HG03520 (cell line): Measurements from ENCODE around the gene RAD51C.
"Not testable (repeated sequence)": the region's sequence is repeated elsewhere in the genome, so short reads cannot be mapped to it uniquely, and the experiment has no call there.

Experiments
- ATAC-seq: cut with Tn5 transposase; IDR thresholded peaks from one replicate; pipeline ENCODE4 v1.9.1; 2021; ENCODE audit warnings: mild to moderate bottlenecking, moderate library complexity; ENCODE audit not compliant: unreplicated experiment

Gene RAD51C

DNA sequence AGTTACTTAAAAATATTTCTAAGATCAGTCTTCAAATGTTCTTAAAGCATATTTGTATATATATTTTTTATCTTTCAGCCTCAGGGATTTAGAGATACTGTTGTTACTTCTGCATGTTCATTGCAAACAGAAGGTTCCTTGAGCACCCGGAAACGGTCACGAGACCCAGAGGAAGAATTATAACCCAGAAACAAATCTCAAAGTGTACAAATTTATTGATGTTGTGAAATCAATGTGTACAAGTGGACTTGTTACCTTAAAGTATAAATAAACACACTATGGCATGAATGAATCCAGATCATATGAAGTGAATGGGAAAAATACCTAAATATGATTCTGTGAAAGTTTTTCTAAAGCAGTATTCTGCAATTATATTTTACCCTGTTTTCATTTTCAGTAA lies 41.6 kb downstream of the RAD51C start:
- ATAC-seq = no peak

DNA sequence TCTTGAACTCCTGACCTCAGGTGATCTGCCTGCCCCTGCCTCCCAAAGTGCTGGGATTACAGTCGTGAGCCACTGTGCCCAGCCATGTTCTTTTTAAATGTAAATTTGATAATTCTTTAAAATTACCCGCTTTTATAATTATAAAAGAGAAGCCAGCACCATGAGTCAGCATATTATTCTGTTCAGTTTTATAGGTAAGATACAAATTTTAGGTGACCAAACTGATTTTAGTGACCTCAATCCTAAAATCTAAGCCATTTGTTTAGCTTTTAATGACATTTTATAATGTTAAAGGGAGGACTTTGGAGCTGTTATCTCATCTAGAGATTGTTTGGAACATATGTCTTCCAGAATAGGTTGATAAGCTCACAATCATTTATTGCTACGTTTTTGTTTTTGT lies 42.4 kb downstream of the RAD51C start:
- ATAC-seq = no peak

DNA sequence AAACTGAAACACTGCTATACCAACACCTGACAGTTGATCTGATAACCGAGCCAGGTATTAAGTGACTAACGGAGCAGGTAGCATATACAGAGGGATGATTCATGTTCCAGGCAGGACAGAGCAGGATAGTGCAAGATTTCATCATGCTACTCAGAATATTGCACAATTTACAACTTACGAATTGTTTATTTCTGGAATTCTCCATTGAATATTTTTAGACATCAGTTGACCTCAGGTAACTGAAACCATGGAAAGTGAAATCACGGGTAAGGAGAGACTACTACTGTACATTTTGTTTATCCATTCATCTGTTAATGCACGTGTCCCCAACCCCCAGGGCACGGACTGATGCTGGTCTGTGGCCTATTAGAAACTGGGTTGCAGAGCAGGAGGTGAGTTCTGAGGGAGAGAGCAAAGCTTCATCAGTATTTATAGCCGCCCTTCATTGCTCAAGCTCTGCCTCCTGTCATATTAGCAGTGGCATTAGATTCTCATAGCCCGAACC lies 48.8 kb downstream of the RAD51C start:
- no peak for ATAC-seq

DNA sequence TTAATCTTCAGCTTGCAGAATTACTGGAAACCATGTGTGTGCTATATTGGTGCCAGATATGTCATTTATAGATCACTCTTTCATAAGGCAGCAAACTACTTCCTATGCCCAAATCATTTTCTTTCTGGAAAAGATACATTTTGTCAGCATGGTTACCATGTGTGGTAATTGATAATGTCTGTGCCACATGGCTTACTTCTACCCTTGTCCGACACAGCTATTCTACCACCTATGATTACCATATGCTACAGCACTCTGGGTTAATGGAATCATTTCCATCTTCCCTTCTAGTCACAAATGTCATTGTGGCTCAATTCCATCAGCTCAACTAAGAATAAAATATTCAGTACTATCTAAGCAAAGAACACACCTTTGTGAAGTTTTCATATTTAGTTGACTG lies 55.3 kb downstream of the RAD51C start:
- no peak for ATAC-seq

DNA sequence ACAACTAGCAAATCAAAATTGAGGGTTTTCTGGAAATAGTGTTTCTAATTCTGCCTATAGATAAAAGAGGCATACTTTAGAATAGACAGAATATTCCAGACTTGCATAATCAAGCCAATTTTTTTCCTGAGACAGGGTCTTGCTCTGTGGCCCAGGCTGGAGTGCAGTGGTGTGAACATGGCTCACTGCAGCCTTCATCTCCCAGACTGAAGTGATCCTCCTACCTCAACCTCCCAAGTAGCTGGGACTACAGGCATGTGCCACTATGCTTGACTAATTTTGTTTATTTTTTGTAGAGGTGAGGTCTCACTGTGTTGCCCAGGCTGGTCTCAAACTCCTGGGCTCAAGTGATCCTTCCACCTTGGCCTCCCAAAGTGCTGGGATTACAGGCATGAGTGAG lies 57.2 kb downstream of the RAD51C start:
- not testable (repeated sequence) for ATAC-seq

DNA sequence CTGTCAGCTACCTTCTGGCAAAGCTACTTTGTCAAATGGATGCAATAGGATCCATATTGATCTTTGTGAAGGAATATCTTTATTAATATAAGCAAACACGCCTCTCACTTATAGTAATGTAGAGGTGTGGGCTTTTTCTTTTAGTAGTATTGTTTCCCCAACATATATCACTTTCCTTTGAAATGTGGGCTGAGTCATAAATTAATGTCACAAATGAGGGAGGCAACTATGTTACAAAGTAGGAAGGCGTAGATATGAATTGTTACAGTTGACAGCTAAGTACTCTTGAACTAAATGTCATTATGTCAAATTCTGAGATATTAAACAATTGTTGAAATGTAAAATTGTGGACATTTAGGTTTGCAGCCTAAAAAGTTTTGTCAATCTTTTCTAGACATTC lies 60.6 kb downstream of the RAD51C start:
- no peak for ATAC-seq

DNA sequence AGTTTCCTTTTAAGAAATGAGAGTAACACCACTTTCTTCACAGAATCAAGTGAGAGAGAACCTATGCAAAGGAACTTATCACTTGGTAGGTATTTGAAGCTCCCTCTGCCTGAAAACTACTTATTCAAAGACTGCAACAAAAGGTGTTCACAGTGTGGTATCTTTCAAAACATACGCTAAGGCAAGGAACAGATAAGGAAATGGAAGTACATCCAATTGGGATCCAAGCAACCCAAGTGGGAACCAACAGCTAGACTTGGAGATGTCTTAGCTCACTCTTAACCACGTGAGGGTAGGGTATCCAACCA lies 62.8 kb downstream of the RAD51C start:
- no peak for ATAC-seq

DNA sequence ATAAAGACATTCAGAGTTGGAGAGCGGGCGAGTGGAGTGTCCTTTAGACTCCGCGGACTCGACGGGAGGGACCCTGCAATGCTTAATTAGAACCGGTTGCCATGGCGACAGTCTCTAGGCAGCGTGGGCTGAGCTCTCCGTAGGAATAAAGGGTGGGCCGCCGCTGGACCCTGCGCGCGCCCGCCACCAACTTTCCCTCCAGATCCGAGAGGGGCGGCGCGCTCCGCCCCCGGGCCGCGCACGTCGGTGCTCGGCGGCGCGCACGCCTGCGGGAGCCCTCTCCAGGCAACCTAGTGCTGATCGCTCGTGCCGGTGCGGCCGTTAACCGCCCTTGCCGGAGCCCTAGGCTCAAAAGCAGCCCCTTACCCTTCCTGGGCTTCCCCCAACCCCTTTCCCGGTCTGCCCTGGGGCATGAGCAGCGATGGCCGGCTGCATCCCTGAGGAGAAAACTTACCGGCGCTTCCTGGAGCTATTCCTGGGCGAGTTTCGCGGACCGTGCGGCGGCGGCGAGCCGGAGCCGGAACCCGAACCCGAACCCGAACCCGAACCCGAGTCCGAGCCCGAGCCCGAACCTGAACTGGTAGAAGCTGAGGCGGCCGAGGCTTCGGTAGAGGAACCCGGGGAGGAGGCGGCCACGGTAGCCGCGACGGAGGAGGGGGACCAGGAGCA lies 63.3 kb downstream of the RAD51C start, which contains the start of gene PPM1E:
TSS of gene PPM1E (plus strand) at position 278 of the 669 bp plus-strand sequence.
- no peak for ATAC-seq

DNA sequence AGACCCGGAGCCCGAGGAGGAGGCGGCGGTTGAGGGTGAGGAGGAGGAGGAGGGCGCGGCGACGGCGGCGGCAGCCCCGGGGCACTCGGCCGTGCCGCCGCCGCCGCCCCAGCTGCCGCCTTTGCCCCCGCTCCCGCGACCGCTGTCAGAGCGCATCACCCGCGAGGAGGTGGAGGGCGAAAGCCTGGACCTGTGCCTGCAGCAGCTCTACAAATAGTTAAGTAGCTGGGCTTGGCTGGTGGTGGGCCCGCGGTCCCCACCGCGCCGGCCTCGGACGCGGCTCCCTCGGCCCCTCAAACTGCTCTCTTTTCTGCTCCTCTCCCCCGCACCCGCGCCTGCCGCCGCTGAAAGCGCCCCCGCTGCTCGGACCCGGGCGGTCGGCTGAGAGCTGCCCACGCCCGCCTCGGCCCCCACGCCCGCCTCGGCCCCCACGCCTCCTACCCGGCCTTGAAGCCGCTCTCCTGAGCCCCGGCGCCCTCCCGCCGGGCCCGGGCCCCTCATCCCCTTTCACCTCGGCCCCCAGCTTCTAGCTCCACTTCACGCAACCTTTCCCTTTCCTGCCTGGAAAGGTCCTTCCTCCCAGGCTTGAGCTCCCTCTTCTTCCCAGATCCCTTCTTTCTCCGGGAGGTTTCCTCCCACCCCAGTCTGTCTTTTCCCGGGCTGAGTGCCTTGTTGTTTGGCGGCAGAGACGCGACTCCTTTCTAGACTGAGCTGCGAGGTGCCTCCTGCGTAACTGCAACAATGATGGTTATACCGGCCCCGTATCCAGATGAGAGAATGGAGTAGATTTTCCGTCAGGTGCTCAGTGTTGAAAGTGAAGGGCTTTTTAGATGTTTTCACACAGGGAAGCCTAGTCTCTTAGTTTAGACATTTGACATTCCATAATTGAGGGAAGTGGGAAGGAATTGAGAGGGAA lies 64.1 kb downstream of the RAD51C start:
- no peak for ATAC-seq

DNA sequence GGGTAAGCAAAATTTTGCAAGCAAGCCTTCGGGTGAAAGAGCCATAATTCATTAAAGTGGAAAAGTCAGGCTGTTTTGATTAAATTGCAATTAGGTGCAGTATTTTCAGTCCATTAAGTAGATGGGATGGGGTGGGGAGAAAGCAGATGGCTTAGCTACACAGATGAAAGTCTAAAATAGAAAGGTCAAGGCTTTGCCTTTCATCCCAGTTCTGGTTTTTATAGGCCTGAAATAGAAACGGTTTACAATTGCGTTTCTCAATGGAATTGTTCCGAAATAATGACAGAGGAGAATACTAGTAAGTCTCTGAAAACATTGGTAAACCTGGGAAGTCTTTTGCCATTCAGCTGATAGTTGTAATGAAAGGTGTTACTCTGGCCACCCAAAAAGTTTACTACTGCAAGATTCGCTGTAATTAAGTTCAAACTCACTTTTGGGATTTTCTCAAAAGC lies 64.8 kb downstream of the RAD51C start:
- no peak for ATAC-seq

DNA sequence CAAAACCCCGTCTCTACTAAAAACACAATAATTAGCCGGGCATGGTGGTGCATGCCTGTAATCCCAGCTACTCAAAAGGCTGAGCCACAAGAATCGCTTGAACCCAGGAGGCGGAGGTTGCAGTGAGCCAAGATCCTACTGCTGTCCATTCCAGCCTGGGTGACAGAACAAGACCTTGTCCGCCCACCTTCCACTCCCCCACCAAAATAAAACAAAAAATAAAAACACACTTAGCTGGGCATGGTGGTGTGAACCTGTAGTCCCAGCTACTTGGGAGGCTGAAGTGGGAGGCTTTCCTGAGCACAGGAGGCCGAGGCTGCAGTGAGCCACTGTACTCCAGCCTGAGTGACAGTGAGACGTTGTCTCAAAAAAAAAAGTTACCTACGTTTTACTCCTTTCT lies 66.5 kb downstream of the RAD51C start:
- no peak for ATAC-seq

DNA sequence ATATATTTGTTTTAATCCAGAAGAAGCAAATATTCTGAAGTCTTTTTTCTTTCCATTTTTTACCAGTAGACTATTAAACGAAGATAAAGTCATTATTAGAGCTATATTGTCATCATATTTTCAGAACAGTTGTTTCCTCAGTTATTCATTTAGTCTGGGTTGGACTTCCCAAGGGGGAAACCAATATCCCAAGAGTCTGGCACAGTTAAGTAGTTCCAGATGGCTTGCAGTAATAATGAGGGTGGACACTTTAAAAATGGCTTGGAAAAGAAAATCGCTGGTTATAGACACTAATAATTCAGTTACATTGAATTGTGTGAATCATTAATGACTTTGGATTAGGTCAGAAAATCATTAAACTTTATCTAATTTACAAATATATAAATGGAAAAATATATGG lies 67.1 kb downstream of the RAD51C start:
- no peak for ATAC-seq

DNA sequence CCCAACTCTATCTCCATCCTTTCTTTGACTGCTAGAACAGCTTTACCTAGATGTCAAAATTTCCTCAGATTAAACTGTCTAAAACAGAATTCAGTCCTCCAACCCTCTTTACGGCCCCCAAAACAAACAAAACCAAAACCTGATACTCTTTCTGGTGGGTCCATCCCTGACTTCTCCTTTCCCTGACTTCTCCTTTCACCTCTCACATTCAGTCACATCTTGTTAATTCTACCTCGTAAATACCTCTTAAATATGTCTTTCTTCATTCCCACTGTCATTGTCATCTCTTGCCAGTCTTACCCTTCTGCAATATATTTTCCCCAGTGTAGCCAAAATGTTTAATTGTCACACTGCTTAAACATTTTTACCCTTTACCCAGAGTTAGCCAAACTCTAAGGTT lies 67.8 kb downstream of the RAD51C start:
- ATAC-seq = no peak

DNA sequence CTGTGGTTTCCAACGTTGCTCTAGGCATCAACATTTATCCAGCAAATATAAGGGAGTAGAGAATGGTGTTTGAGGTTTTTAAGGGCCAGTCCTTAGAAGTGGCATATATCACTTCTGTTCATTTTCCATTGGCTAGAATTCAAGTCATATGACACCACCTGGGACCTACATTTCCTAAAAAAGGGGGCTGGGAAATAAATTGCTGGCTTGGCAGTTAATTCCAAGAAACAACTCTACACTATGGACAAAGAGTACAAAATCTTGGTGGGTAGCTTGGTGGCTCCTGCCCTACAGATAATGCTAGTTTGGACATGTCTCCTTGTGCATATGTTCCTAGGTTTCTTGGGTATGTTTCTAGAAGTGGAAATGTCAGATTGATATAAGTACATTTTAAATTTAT lies 70.9 kb downstream of the RAD51C start:
- no peak for ATAC-seq

DNA sequence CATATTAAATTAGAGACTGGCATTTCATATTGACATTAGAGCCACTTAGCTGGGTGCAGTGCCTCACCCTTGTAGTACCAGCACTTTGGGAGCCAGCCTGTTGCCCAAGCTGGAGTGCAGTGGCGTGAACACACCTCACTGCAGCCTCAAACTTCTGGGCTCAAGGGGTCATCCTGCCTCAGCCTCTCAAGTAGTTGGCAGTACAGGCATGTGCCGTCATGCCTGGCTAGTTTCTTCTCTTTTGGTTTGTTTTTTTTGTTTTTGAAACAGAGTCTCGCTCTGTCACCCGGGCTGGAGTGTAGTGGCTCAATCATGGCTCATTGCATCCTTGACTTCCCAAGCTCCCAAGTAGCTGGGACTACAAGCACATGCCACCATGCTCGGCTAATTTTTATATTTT lies 72.0 kb downstream of the RAD51C start:
- ATAC-seq = no peak

DNA sequence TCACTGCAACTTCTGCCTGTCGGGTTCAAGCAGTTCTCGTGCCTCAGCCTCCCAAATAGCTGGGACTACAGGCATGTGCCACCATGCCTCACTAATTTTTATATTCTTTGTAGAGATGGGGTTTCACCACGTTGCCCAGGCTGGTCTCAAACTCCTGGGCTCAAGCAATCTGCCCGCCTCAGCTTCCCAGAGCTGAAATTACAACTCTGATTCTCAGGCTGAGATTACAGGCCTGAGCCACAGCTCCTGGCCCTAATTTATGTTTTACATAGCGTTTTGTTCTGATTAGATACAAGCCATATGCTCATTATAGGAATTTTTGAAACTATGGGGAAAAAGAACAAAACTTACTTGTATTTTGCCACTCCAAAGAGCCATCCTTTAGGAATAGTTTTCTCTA lies 86.1 kb downstream of the RAD51C start:
- not testable (repeated sequence) for ATAC-seq

DNA sequence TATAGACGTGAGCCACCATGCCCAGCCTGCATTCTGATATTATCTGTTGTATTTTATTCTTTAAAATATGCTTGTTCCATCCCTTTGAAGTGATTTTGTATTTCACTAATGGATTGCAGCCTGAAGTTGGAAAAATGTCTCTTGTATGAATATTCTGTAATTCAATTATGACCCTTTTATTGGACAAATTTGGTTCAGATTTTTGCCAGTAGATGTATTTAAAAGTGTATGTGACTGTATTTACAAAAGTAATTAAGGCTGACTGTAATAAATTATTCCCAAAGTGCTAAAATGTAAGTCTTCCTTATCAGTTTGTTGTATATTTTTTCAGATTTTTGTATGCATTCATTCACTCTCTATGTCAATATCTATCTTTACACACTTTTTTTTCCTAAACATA lies 87.0 kb downstream of the RAD51C start:
- no peak for ATAC-seq

DNA sequence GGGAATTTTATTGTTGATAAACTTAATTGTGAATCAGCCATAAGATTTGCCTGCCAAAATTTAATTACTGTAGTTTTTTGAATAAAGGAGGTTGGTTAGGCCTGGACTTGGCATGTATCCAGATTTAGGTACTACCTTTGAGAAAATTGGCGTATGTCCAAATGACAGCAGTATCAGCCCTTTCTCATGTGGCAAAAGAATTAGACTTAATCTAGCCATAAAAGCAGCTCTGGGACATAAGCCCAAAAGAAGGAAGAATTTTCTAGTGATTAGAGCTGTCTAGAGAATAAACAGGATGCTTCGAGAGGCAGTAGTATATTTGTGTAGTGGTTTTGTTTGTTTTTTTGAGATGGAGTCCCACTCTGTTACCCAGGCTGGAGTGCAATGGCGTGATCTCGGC lies 91.0 kb downstream of the RAD51C start:
- no peak for ATAC-seq

DNA sequence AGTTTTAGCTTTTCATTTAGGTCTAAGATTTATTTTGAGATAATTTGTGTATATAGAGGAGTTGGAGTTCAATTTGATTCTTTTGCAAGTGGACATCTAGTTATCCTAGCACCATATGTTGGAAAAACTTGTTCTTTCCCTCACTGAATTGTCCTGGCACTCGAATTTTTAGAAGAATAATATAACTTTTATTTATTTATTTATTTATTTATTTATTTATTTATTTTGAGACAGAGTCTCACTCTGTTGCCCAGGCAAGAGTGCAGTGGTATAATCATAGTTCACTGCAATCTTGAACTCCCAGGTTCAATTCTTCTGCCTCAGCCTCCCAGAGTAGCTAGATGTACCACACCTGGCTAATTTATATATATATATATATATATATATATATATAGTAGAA lies 92.7 kb downstream of the RAD51C start:
- ATAC-seq = no peak
